Endometrial microvascular endothelial cells (primary cell): ENCODE data around the gene PDE4D. TPM values are rescaled to one million over a fixed set of nuclear protein-coding genes. Genes with fewer than 3 reads are reported as not detected.
"Not testable (repeated sequence)": the region's sequence is repeated elsewhere in the genome, so short reads cannot be mapped to it uniquely, and the experiment has no call there.

Source experiments
- in situ Hi-C: cut with HindIII; loops from 2 replicates; pipeline ENCODE4 v1.10.0; 2017; ENCODE audit warnings: low sequenced_read_pairs, low pct_unique_long_range_greater_than_20kb; ENCODE audit errors: inconsistent ontology term
- total RNA-seq: library from RNA; depleted of rRNA; stranded (reverse); fragments of >200 nt; gene quantifications from one replicate; pipeline ENCODE4 v1.2.3, GENCODE V29; 2015; ENCODE audit errors: inconsistent ontology term

Gene PDE4D
- total RNA-seq, 1 donor from 2014 or later = 7.9 TPM

- in situ Hi-C loops = no loop called here
Observed at GRCh38 chr5:59693492-59694309, 199.8 kb downstream of the PDE4D start.

DNA sequence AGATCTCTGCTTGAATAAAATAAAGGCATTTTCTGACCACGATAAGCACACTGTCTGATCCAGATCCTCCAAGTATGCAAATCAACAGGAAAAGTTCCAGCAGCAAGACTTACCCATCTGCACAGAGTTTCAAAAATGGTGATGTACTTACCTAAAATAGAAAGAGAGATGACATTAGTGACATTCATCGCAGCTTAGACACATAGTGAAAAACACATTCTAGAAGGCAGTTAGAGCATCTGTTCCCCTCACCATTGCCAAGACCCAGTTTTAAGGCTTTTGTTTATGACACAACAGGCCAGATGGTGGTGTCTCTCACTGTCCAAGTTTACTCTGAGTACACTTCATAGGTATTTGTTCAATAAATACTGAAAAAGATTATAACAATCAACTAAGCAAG, 207.7 kb downstream of the PDE4D start:
- in situ Hi-C loops = no loop called here

GRCh38 chr5:59685191-59685530, 208.4 kb downstream of the PDE4D start:
- in situ Hi-C loops = no loop called here

- in situ Hi-C loops = no loop called here
Observed at GRCh38 chr5:59684388-59685190, 208.9 kb downstream of the PDE4D start.

- in situ Hi-C loops = no loop called here
Observed at GRCh38 chr5:59683311-59683710, 210.2 kb downstream of the PDE4D start.

- in situ Hi-C loops = no loop called here
Observed at GRCh38 chr5:59682542-59682941, 211.0 kb downstream of the PDE4D start.

DNA sequence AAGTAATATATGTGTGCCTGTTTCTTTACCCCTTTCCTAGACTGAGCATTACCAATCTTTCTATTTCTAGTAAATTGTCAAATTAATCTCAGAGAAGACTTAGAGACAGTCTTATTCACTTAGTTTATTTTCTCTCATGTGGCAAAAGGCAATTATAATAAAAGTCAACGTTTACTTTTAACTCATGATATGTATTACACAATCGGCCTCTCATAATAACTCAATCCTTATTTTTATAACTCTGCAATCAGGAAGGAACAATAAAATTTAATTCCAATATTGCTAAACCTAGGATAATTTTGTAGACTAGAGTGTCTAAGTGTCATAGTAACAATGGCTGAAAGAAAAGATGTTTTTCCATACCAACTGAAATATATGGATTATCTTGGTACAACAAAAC, 214.6 kb downstream of the PDE4D start:
- in situ Hi-C loops = no loop called here

DNA sequence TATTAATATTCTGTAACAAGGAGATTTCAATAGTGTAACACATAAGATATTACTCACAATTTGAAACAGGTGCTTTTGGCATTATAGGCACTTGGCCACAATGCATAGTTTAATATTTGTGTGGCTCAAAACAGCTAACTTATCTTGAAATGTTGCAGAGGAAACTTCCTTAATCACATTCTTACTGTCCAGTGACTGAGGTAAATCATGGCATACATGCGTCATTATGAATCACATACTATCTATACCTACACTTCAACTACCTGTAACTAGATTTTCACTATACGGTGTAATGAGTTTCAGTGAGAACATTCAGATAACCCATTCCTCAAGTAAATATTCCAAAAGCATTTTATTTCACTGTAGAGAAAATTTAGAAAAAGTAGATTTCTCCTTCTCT, 218.8 kb downstream of the PDE4D start:
- in situ Hi-C loops = no loop called here

DNA sequence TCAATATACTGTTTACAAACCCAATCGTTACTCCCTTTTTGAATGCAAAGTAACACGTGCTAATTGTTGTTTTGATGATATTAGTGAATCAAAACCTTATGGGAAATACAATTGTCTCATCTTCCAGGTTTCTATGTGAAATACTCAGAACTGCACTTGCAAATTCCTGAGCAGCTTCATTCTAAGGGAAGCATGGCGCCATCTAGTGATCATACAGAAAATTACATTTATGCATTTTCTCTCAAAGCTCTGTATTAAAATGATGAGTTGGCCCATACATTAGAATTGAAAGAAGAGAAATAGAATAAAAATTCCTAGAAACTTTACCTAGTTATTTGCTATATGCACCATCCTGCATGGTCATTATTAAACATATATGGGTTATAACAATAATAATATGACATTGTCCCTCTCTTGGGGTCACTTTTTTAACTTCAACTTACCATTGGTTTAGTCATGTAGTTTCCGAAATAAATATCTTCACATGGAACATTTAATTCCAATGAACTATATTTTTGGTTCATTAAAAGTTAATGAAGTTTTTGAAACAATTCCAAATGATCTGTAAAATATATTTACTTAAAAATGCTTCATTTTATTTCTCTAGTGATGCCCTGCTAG, 220.0 kb downstream of the PDE4D start:
- in situ Hi-C loops = no loop called here

- in situ Hi-C loops = no loop called here
Observed at GRCh38 chr5:59666440-59667068, 227.0 kb downstream of the PDE4D start.

DNA sequence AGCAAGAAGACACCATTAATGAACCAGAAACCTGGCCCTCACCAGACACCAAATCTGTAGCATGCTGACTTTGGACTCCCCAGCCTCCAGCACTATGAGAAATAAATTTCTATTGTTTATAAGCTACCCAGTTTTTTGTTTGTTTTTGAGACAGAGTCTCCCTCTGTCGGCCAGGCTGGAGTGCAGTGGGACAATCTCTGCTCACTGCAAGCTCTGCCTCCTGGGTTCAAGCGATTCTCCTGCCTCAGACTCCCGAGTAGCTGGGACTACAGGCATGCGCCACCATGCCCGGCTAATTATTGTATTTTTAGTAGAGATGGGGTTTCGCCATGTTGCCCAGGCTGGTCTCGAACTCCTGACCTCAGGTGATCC, 227.7 kb downstream of the PDE4D start:
- in situ Hi-C loops = not testable (repeated sequence)

GRCh38 chr5:59665086-59665831, 228.3 kb downstream of the PDE4D start:
- in situ Hi-C loops = no loop called here

GRCh38 chr5:59661954-59662615, 231.4 kb downstream of the PDE4D start:
- in situ Hi-C loops = no loop called here

DNA sequence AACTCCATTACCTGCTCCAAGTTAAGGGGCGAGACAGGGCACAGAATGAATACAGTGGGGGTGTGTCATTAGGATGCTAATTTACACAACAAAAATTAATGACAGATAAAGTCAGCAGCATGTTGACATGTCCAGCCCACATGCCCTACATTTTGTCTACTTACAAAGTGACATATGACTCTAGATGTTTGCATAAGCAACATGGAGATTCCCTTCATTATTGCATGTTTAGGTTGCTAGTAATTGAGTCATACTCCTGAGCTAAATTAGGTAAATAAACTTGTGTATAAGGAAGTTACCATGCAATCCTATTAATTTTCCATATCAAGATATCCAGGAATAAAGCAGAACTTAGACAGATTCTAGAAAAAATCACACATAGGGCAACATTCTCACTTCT, 232.2 kb downstream of the PDE4D start:
- in situ Hi-C loops = no loop called here

DNA sequence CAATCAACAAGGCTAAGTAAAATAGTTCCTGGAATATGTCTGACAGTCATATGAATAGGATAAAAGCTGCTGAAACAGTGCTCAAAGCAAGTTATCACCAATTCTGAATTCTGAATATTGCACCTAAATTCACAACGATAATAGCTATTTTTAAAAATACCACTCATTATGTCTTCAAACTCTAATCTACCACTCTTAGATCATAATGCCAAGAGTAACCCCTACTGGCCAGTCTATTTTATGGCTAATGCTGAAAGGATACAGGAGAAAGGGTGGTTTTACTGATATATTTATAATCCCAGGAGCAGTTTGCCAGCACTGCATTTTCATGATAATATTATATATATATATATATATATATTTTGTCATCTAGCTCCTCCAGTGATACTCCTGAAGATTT, 232.8 kb downstream of the PDE4D start:
- in situ Hi-C loops = no loop called here

- in situ Hi-C loops = no loop called here
Observed at GRCh38 chr5:59656351-59657254, 236.9 kb downstream of the PDE4D start.

DNA sequence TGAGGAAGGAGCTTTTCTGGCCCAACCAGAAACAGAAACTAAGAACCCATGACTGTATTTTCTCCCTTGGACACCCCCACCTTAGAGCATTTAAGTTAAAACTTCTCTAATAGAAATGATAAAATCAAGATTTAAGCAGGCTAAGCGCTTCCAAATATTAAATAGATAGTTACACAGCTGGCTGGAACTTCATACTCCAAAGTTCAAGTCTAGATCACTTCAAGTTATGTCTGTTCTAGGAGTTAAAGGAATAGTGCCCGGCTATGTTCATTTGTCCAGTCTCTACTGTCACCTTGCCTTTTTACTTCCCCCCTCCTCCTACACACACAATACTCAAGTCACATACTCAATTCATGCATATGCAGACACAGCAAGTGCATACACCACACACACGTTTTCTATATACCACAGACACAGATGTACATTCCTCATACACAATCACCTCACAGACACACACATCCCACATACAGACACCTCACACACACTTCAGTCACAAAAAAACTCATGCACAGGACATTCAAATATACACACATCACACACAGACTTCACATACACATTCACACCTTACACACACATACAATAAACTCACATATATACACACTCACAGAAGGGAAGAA, 237.7 kb downstream of the PDE4D start:
- in situ Hi-C loops = no loop called here
